ENCODE data around the gene AHDC1. TPM values are rescaled to one million over a fixed set of nuclear protein-coding genes. Genes with fewer than 3 reads are reported as not detected.

AHDC1 gene
- total RNA-seq, 1 experiment from 2014 or later, result 49.0 TPM

GRCh38 chr1:27607239-27607804 lies 3.4 kb upstream of the AHDC1 start (continued):
- TF ChIP-seq OVOL2 (CRISPR knock-in tag; IDR thresholded peaks at IDR 0.05; ENCODE audit: borderline replicate concordance) (no peak), ATF3 (CRISPR knock-in tag; conservative IDR thresholded peaks at IDR 0.05) (no peak), ZNF219 (CRISPR knock-in tag; IDR thresholded peaks at IDR 0.05; ENCODE audit: borderline replicate concordance) (no peak), GABPB1 (CRISPR knock-in tag; IDR thresholded peaks at IDR 0.05) (peak; percentile 69; the same call in 1 of the 2 replicates), MYBL2 (CRISPR knock-in tag; IDR thresholded peaks at IDR 0.05) (no peak), ZNF317 (CRISPR knock-in tag; IDR thresholded peaks at IDR 0.05; ENCODE audit: borderline replicate concordance, low read depth) (no peak), KAT7 (CRISPR knock-in tag; IDR thresholded peaks at IDR 0.05; ENCODE audit: borderline replicate concordance) (no peak), EMX1 (CRISPR knock-in tag; IDR thresholded peaks at IDR 0.05) (no peak), ZNF232 (CRISPR knock-in tag; IDR thresholded peaks at IDR 0.05) (no peak), FOXP4 (CRISPR knock-in tag; IDR thresholded peaks at IDR 0.05) (no peak), GTF2I (CRISPR knock-in tag; conservative IDR thresholded peaks at IDR 0.05) (no peak), NR2C2 (CRISPR knock-in tag; IDR thresholded peaks at IDR 0.05) (peak; percentile 94), ZBTB43 (CRISPR knock-in tag; IDR thresholded peaks at IDR 0.05) (no peak), CREB1 (CRISPR knock-in tag; IDR thresholded peaks at IDR 0.05) (no peak), SMAD4 (CRISPR knock-in tag; IDR thresholded peaks at IDR 0.05) (no peak), TCF7 (CRISPR knock-in tag; IDR thresholded peaks at IDR 0.05; ENCODE audit: low read depth) (no peak), ELF4 (CRISPR knock-in tag; IDR thresholded peaks at IDR 0.05; ENCODE audit: low read depth) (no peak)
- TF ChIP-seq, protein P1, sequence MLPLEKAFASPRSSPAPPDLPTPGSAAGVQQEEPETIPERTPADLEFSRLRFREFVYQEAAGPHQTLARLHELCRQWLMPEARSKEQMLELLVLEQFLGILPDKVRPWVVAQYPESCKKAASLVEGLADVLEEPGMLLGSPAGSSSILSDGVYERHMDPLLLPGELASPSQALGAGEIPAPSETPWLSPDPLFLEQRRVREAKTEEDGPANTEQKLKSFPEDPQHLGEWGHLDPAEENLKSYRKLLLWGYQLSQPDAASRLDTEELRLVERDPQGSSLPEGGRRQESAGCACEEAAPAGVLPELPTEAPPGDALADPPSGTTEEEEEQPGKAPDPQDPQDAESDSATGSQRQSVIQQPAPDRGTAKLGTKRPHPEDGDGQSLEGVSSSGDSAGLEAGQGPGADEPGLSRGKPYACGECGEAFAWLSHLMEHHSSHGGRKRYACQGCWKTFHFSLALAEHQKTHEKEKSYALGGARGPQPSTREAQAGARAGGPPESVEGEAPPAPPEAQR (CRISPR knock-in tag; IDR thresholded peaks at IDR 0.05), result no peak
- TF ChIP-seq, protein P2, sequence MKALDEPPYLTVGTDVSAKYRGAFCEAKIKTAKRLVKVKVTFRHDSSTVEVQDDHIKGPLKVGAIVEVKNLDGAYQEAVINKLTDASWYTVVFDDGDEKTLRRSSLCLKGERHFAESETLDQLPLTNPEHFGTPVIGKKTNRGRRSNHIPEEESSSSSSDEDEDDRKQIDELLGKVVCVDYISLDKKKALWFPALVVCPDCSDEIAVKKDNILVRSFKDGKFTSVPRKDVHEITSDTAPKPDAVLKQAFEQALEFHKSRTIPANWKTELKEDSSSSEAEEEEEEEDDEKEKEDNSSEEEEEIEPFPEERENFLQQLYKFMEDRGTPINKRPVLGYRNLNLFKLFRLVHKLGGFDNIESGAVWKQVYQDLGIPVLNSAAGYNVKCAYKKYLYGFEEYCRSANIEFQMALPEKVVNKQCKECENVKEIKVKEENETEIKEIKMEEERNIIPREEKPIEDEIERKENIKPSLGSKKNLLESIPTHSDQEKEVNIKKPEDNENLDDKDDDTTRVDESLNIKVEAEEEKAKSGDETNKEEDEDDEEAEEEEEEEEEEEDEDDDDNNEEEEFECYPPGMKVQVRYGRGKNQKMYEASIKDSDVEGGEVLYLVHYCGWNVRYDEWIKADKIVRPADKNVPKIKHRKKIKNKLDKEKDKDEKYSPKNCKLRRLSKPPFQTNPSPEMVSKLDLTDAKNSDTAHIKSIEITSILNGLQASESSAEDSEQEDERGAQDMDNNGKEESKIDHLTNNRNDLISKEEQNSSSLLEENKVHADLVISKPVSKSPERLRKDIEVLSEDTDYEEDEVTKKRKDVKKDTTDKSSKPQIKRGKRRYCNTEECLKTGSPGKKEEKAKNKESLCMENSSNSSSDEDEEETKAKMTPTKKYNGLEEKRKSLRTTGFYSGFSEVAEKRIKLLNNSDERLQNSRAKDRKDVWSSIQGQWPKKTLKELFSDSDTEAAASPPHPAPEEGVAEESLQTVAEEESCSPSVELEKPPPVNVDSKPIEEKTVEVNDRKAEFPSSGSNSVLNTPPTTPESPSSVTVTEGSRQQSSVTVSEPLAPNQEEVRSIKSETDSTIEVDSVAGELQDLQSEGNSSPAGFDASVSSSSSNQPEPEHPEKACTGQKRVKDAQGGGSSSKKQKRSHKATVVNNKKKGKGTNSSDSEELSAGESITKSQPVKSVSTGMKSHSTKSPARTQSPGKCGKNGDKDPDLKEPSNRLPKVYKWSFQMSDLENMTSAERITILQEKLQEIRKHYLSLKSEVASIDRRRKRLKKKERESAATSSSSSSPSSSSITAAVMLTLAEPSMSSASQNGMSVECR (CRISPR knock-in tag; IDR thresholded peaks at IDR 0.05; ENCODE audit: borderline replicate concordance), result no peak
- TF ChIP-seq, protein P3, sequence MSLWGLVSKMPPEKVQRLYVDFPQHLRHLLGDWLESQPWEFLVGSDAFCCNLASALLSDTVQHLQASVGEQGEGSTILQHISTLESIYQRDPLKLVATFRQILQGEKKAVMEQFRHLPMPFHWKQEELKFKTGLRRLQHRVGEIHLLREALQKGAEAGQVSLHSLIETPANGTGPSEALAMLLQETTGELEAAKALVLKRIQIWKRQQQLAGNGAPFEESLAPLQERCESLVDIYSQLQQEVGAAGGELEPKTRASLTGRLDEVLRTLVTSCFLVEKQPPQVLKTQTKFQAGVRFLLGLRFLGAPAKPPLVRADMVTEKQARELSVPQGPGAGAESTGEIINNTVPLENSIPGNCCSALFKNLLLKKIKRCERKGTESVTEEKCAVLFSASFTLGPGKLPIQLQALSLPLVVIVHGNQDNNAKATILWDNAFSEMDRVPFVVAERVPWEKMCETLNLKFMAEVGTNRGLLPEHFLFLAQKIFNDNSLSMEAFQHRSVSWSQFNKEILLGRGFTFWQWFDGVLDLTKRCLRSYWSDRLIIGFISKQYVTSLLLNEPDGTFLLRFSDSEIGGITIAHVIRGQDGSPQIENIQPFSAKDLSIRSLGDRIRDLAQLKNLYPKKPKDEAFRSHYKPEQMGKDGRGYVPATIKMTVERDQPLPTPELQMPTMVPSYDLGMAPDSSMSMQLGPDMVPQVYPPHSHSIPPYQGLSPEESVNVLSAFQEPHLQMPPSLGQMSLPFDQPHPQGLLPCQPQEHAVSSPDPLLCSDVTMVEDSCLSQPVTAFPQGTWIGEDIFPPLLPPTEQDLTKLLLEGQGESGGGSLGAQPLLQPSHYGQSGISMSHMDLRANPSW (CRISPR knock-in tag; conservative IDR thresholded peaks at IDR 0.05; ENCODE audit: low read depth), result no peak
- TF ChIP-seq, protein P4, sequence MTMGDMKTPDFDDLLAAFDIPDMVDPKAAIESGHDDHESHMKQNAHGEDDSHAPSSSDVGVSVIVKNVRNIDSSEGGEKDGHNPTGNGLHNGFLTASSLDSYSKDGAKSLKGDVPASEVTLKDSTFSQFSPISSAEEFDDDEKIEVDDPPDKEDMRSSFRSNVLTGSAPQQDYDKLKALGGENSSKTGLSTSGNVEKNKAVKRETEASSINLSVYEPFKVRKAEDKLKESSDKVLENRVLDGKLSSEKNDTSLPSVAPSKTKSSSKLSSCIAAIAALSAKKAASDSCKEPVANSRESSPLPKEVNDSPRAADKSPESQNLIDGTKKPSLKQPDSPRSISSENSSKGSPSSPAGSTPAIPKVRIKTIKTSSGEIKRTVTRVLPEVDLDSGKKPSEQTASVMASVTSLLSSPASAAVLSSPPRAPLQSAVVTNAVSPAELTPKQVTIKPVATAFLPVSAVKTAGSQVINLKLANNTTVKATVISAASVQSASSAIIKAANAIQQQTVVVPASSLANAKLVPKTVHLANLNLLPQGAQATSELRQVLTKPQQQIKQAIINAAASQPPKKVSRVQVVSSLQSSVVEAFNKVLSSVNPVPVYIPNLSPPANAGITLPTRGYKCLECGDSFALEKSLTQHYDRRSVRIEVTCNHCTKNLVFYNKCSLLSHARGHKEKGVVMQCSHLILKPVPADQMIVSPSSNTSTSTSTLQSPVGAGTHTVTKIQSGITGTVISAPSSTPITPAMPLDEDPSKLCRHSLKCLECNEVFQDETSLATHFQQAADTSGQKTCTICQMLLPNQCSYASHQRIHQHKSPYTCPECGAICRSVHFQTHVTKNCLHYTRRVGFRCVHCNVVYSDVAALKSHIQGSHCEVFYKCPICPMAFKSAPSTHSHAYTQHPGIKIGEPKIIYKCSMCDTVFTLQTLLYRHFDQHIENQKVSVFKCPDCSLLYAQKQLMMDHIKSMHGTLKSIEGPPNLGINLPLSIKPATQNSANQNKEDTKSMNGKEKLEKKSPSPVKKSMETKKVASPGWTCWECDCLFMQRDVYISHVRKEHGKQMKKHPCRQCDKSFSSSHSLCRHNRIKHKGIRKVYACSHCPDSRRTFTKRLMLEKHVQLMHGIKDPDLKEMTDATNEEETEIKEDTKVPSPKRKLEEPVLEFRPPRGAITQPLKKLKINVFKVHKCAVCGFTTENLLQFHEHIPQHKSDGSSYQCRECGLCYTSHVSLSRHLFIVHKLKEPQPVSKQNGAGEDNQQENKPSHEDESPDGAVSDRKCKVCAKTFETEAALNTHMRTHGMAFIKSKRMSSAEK (CRISPR knock-in tag; IDR thresholded peaks at IDR 0.05; ENCODE audit: borderline replicate concordance), result no peak
- TF ChIP-seq, protein P5, sequence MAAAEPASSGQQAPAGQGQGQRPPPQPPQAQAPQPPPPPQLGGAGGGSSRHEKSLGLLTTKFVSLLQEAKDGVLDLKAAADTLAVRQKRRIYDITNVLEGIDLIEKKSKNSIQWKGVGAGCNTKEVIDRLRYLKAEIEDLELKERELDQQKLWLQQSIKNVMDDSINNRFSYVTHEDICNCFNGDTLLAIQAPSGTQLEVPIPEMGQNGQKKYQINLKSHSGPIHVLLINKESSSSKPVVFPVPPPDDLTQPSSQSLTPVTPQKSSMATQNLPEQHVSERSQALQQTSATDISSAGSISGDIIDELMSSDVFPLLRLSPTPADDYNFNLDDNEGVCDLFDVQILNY (CRISPR knock-in tag; IDR thresholded peaks at IDR 0.05), result no peak

Data from WTC11 (cell line).